GM12878 (cell line): ENCODE results near the gene IFI30. TPM values are rescaled to one million over a fixed set of nuclear protein-coding genes. Genes with fewer than 3 reads are reported as not detected.

ENCODE experiments used
- ATF3 ChIP-seq: IDR thresholded peaks from 2 replicates; pipeline ENCODE4 v1.6.1; 2011; ENCODE audit warnings: low read depth, mild to moderate bottlenecking, low read length, moderate library complexity, borderline replicate concordance; ENCODE audit errors: extremely low read depth
- BACH1 ChIP-seq: fragments of 450-650 bp; IDR thresholded peaks from 2 replicates; pipeline ENCODE4 v1.6.1; 2017; ENCODE audit warnings: mild to moderate bottlenecking, borderline replicate concordance
- CHD2 ChIP-seq: IDR thresholded peaks from 2 replicates; pipeline ENCODE4 v1.6.1; 2011; ENCODE audit warnings: low read depth, low read length, improper control_type of control experiment, borderline replicate concordance
- E2F4 ChIP-seq: IDR thresholded peaks from 2 replicates; pipeline ENCODE4 v1.6.1; 2012; ENCODE audit warnings: low read depth, low read length, improper control_type of control experiment
- EGR1 ChIP-seq, 2 experiments: IDR thresholded peaks; 1 replicate in 1 of 2; 2 replicates in 1 of 2; pipeline ENCODE4 v1.6.1; 2011 to 2012; ENCODE audit warnings: low read depth in 2 of 2, low read length in 2 of 2, borderline replicate concordance in 1 of 2, mild to moderate bottlenecking in 1 of 2, moderate library complexity in 1 of 2
- HDGF ChIP-seq: fragments of 450-650 bp; IDR thresholded peaks from 2 replicates; pipeline ENCODE4 v1.6.1; 2016; ENCODE audit warnings: antibody characterized with exemption
- HSF1 ChIP-seq: fragments of 150-350 bp; IDR thresholded peaks from 2 replicates; pipeline ENCODE4 v1.6.1; 2014; ENCODE audit warnings: mild to moderate bottlenecking, low read depth, low read length
- IKZF1 ChIP-seq: fragments of 450-650 bp; conservative IDR thresholded peaks from 2 replicates; pipeline ENCODE4 v1.6.1; 2017; ENCODE audit warnings: antibody characterized with exemption, mild to moderate bottlenecking
- IRF3 ChIP-seq: fragments of 450-650 bp; IDR thresholded peaks from 2 replicates; pipeline ENCODE4 v1.6.1; 2014; ENCODE audit warnings: mild to moderate bottlenecking
- MLLT1 ChIP-seq: fragments of 450-650 bp; IDR thresholded peaks from 2 replicates; pipeline ENCODE4 v1.6.1; 2016; ENCODE audit warnings: mild to moderate bottlenecking
- MYB ChIP-seq: fragments of 150-350 bp; IDR thresholded peaks from 2 replicates; pipeline ENCODE4 v1.6.1; 2014; ENCODE audit warnings: mild to moderate bottlenecking, low read depth, low read length, borderline replicate concordance
- NR2C1 ChIP-seq: fragments of 450-650 bp; IDR thresholded peaks from 2 replicates; pipeline ENCODE4 v1.6.1; 2017; ENCODE audit warnings: antibody characterized with exemption, mild to moderate bottlenecking, moderate library complexity
- POLR2AphosphoS5 ChIP-seq: IDR thresholded peaks from 2 replicates; pipeline ENCODE4 v1.6.1; 2011; ENCODE audit warnings: mild to moderate bottlenecking, low read length, inconsistent platforms
- RUNX3 ChIP-seq: IDR thresholded peaks from 2 replicates; pipeline ENCODE4 v1.6.1; 2012; ENCODE audit warnings: low read length, inconsistent platforms
- SMAD1 ChIP-seq: fragments of 450-650 bp; IDR thresholded peaks from 2 replicates; pipeline ENCODE4 v1.6.1; 2018; ENCODE audit warnings: mild to moderate bottlenecking, low read depth; ENCODE audit not compliant: partially characterized antibody
- SMARCA5 ChIP-seq: fragments of 450-650 bp; IDR thresholded peaks from 2 replicates; pipeline ENCODE4 v1.6.1; 2017; ENCODE audit warnings: mild to moderate bottlenecking
- TCF7 ChIP-seq: IDR thresholded peaks from 2 replicates; pipeline ENCODE4 v1.6.1; 2014; ENCODE audit warnings: antibody characterized with exemption, borderline replicate concordance
- YY1 ChIP-seq: IDR thresholded peaks from 2 replicates; pipeline ENCODE4 v1.6.1; 2011; ENCODE audit warnings: low read depth, mild to moderate bottlenecking, low read length
- ZBTB40 ChIP-seq: fragments of 450-650 bp; IDR thresholded peaks from 2 replicates; pipeline ENCODE4 v1.6.1; 2016; ENCODE audit warnings: mild to moderate bottlenecking, moderate library complexity, borderline replicate concordance
- ZNF622 ChIP-seq: fragments of 450-650 bp; IDR thresholded peaks from 2 replicates; pipeline ENCODE4 v1.6.1; 2017; ENCODE audit warnings: mild to moderate bottlenecking, inconsistent platforms
- polyA plus RNA-seq, 11 experiments: library from polyadenylated mRNA; depleted of rRNA in 4 of 11; unstranded in 6 of 11; stranded (reverse) in 5 of 11; fragments of >200 nt; fragmentation: Nextera tagmentation in 4 of 11; fragmentation: Illumina TruSeq in 1 of 11; extraction: Ambion mirVana in 4 of 11; extraction: Trizol in 1 of 11; gene quantifications; 1 replicate in 1 of 11; 2 replicates in 10 of 11; pipeline versions ENCODE4 v1.2.1 to v1.2.3, GENCODE V29; 2011 to 2016; ENCODE audit warnings: inconsistent platforms in 2 of 11, missing spikeins in 2 of 11, low read depth in 1 of 11
- total RNA-seq, 4 experiments: library from RNA; depleted of rRNA in 3 of 4; stranded (reverse); fragments of >200 nt in 3 of 4; fragmentation: Illumina TruSeq in 1 of 4; extraction: Trizol in 1 of 4; gene quantifications; 2 replicates each; pipeline versions ENCODE4 v1.2.1 to v1.2.3, GENCODE V29; 2013 to 2021

The IFI30 gene
- total and polyA plus RNA-seq, 10 of the 15 experiments (the other 5 are each of a cell fraction or from before 2014, with no cell fraction given): 221 to 1,112 (median 451) TPM

GRCh38 chr19:18152817-18153555 lies 20.6 kb upstream of the IFI30 start, which contains the start of gene PIK3R2 (continued):
- TF ChIP-seq ATF3: no peak
- TF ChIP-seq MLLT1: no peak
- TF ChIP-seq HDGF: peak; percentile 26; the same call in 1 of the 2 replicates
- TF ChIP-seq POLR2AphosphoS5: 0 out of 2 replicates have a peak, but pooled peaks have one; percentile 10
- TF ChIP-seq NR2C1: peak; percentile 26; the same call in 1 of the 2 replicates
- TF ChIP-seq ZNF622: no peak
- no peak for TF ChIP-seq IRF3
- no peak for TF ChIP-seq MYB
- TF ChIP-seq SMAD1: no peak
- TF ChIP-seq IKZF1: peak; percentile 90
- TF ChIP-seq SMARCA5: peak; percentile 87; the same call in 1 of the 2 replicates
- TF ChIP-seq ZBTB40: no peak
- no peak for TF ChIP-seq HSF1
- peak; percentile 82 for TF ChIP-seq BACH1
- TF ChIP-seq YY1: peak; percentile 1; the same call in 1 of the 2 replicates
- TF ChIP-seq E2F4: no peak
- TF ChIP-seq TCF7: no peak
- peak; percentile 70 for TF ChIP-seq RUNX3
- peak; percentile 97 for TF ChIP-seq CHD2
- TF ChIP-seq EGR1 (IDR thresholded peaks at IDR 0.05; ENCODE audit: borderline replicate concordance in 1 of 2, low read depth in 2 of 2, low read length in 2 of 2): peak in 1 of 2 experiments; percentile 61; a peak in 1 of 3 replicates
